HG03571 (cell line): ENCODE results near the gene MTRR.
"Not testable (repeated sequence)": the region's sequence is repeated elsewhere in the genome, so short reads cannot be mapped to it uniquely, and the experiment has no call there.

Experiments
- ATAC-seq: cut with Tn5 transposase; IDR thresholded peaks from one replicate; pipeline ENCODE4 v1.9.1; 2021; ENCODE audit not compliant: unreplicated experiment

The MTRR gene

DNA sequence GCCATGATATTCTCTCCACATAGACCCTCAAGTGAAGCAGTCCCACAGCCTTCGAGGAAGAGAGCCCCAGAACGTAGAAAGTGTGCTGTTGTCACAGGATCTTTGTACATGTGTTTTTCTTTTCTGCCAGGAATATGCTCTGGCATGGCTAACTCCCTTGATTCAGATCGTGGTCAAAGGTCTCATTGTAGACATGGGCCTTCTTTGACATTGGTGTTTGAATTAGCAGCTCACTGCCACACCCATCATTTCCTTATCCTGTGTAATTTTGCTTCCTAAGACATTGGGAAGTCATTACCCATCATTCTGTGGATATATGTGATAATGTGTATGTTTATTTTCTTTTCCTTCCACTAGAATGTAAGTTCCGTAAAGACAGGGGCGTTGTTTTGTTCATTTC lies 25.5 kb downstream of the MTRR start:
- no peak for ATAC-seq

DNA sequence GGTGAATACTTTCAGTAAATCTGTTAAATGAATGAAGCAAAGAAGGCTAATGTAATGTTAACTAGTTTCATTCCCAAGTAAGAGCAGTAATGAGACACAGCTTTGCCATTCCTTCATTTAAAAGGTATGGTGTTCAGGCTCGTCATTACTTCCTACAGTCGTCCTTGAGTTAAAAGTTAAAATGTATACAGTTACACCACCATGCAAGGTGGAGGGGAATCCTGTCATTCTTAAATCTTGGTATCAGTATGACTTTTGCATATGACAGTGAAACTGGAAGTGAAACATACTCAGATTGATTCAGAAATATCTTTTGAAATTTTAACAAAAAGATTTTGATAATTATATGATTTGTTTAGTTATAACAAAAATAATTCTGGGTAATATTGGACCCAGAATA lies 25.9 kb downstream of the MTRR start:
- peak; percentile 93 for ATAC-seq

DNA sequence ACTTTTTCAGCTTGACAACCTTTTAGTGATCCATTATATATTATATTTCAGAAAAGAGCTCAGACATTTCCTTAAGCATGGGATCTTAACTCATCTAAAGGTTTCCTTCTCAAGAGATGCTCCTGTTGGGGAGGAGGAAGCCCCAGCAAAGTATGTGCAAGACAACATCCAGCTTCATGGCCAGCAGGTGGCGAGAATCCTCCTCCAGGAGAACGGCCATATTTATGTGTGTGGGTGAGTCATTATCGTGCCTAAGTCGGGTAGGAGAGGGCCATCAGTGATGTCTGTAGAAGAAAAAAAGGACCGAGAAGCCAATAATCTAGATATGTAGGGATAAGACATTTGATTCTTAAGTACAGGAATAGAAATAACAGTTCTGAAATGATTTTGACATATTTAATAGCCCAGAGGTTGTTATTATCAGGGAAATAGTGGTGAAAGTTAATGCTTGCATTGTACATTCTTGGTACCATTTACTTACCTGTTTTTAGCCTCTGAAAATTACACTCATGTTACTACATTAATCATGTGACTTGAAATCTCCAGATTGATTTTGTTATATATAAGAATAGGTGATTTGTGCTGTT lies 28.2 kb downstream of the MTRR start:
- ATAC-seq: no peak

DNA sequence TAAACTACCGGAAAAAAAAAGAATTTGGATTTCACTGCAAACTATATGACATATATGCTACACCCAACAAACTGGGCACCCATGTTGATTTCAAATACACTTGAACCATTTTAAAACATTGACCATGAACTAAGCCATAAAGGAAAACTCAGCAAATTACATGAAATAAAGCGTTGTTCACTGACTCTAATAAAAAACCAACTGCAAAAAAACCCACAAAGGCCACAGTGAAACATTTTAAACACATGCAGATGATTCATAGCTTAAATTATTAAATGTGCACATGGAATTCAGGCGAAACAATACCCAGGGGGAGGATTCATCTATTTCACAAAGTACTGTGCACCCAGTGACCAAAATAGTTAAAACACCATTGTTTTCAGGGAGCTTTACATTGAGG lies 33.3 kb downstream of the MTRR start:
- ATAC-seq: no peak

DNA sequence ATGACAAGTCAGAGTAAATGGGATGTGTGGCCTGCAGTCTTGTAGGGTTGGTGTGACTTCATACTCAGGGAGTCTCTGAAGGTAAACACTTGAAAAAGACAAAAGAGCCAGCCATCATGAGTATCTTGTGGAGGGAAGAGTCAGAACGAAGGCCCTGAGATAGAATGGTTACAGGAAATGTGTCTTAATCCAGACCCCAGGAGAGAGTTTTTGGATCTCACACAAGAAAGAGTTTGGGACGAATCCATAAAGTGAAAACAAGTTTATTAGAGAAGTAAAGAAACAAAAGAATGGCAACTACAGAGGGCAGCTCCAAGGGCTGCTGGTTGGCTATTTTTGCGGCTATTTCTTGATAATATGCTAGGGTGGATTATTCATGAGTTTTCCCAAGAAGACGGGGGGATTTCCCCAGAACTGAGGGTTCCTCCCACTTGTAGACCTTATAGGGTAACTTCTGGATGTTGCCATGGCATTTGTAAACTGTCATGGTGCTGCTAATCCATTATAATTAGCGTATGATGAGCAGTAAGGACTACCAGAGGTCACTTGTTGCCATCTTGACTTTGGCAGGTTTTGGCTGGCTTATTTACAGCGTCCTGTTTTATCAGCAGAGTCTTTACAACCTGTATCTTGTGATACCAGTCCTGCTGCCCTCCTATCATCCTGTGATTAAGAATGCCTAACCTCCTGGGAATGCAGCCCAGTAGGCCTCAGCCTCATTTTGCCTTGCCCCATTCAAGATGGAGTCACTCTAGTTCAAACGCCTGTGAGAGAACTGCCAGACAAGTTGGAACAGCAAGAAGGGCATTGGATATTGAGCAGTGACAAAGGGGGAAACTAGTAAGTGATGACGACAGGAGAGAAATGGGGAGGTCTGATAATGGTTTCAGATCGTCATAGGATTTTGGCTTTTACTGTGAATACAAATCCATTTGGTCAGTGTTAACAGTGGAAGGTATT lies 34.0 kb downstream of the MTRR start:
- ATAC-seq: no peak

DNA sequence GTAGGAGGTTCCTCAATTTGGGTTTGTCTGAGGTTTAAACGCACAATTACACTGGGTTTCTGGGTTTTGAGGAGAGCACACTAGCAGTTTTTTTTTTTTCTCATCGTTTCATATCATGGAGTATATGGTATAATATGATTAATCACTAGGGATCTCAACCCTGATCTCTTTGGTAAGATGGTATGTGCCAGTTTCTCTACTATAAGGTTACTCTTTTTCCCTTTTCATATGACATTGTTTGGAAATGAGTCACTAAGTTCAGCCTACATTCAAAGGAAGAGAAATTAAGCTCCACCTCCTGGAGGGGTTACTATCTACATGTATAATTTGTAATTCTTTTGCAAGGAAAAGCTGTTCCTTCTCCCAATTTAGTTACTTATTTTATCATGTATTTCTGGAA lies 35.2 kb downstream of the MTRR start:
- ATAC-seq: no peak

DNA sequence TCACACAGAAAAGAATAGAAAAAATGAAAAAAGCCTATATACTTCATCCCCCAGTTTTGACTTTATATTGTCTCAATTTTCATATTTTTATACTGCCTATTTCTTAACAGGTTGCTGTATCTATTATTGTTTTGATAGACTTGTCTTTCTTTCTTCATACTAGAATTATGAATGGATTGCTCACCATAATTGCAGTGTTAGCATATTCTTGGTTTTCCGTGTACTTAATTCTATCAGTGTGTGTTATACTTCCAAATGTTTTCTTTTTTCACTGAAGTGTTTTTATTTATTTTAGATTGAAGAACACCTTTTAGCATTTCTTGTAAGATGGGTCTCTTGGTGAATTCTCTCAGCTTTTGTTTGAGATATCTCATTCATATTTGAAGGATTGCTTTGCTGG lies 38.7 kb downstream of the MTRR start:
- no peak for ATAC-seq

DNA sequence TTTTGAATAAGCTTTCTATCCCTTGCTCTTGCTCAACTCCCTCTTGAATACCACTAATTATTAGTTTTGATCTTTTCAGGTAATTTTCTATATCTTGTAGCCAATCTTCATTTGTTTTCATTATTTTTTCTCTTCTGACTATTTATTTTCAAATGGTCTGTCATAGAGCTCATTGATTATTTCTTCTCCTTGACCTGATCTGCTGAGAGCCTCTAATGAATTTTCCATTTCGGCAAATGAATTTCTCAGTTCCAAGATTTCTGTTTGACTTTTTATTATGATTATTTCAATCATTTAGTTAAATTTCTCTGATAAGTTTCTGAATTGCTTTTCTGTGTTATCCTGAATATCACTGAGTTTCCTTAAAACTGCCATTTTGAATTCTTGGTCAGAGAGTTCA lies 39.4 kb downstream of the MTRR start:
- ATAC-seq: no peak

DNA sequence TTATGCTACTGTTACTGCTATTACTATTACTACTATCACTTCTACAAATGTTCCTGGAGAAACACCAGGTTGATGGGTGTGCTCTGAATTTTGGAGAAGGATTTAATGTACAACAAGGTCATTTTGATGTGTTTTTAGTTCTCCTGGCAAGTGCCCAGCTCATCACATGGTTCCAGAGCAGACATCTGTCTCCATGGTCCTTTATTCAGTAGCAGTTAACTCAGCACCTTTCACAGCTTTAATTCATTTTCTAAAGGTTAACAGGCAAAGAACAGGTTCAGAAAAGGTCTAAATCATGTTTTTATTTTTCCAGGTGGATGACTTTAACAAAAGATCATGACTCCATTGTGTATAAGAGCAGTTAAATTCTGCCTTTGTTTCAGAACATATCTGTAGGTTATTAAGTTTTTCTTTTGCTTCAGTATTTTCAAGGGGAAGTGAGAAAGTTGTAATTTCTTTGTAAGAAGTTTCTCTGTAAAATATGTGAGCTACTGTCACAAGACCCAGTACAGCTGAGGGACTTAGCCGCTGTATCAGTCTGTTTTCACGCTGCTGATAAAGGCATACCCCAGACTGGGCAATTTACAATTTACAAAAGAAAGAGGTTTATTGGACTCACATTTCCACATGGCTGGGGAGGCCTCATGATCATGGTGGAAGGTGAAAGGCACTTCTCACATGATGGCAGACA lies 41.9 kb downstream of the MTRR start:
- peak; percentile 78 for ATAC-seq

DNA sequence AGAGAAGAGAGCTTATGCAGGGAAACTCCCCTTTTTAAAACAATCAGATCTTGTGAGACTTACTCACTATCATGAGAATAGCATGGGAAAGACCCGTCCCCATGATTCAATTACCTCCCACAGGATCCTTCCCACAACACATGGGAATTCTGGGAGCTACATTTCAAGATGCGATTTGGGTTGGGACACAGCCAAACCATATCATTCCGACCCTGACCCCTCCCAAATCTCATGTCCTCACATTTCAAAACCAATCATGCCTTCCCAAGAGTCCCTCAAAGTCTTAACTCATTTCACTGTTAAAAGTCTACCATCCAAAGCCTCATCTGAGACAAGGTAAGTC lies 42.5 kb downstream of the MTRR start:
- not testable (repeated sequence) for ATAC-seq

DNA sequence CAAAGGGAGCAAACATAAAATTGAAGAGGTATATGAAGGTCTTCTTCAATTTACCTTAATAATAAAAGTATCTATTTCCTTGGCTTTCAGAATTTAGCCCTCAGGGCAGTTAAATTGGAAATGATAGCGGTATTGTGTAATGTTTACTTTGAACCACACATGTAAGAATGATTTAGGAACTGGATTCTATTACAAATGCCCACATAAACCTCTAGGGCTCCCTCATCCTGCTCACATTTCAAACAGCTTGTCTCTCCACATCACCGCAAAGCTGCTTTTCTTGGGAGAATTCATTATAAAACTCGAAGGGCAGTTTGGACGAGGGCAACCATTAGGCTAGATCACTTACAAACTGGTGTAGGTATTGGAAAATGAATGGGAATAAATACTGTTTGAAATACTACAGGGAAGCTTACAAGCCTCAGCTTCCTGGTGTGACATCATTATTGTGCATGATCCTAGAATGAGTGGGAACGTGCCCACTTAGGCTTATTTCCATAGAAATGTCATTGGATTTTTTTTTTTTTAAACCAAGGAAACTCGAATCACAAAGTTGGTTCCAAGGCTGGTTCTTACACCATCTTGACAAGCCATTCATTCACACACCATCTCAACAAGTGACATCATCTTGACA lies 47.3 kb downstream of the MTRR start:
- no peak for ATAC-seq

DNA sequence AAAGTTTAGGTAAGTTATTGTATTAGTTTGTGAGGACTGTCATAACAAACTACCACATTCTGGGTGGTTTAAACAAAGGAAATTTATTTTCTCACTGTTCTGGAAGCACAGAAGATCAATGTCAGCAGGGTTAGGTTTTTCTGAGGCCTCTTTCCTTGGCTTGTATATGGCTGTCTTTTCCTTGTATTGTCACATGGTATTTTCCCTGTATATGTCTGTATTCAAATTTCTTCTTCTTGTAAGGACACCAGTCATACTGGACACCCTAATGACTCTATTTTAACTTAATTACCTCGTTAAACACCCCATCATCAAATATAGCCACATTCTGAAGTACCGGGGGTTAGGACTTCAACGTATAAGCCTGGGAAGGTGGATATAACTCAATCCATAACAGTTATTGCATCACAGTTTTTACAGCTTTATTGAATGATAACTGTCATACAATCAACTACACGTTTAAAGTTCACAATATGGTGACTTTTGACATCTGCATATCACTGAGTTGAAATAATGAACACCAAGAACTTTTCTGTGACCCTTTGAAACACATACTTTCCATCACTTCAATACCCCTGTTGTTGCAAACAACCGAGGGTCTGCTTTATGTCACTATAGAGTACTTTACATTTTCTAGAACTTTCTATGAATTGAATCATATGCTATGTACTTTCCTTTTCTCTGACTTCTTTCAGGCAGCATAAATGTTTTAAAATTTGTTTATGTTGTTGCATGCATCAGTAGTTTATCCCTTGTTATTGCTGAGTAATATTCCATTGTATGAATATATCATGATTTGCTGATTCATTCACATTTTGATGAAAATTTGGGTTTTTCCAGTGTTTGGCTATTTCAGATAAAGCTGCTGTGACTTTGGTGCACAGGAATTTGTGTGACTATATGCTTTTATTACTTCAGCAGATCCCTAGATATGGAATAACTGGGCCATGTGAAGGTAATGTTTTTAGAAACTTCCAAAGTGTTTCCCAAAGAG lies 48.5 kb downstream of the MTRR start:
- ATAC-seq: no peak

DNA sequence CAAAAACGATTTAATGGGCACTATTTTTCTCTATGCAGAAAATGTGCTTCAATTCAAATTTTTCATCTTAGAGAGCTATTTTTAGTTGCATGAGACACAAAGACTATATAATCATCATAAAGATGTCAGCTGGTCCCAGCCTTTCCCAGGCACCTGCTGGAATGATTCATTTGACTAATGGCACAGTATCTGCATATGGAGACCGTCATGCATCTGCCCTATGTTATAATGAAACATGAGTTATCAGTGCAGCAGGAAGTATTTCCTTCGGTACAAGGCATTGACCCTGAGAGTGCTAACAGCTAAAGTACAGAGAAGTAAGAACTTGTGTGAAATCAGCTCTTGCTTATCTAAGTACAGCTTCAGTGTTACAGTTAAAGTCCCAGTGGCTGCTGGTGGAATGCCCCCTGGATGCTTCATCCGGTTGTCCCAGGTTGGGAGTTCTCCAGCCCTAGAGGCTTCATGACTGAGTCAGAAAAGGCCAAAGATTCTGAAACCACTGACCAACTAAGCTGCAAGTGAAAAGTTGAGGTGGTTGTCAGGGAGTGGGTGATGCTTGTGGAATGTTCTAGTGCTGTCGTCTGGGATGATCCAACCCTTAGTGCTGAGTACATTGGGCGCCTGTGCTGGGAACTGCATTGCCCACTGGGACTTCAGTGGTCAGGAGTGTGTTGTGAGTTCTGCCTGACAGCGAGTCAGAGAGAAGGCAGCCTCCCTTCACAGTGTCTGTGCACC lies 57.2 kb downstream of the MTRR start:
- no peak for ATAC-seq

DNA sequence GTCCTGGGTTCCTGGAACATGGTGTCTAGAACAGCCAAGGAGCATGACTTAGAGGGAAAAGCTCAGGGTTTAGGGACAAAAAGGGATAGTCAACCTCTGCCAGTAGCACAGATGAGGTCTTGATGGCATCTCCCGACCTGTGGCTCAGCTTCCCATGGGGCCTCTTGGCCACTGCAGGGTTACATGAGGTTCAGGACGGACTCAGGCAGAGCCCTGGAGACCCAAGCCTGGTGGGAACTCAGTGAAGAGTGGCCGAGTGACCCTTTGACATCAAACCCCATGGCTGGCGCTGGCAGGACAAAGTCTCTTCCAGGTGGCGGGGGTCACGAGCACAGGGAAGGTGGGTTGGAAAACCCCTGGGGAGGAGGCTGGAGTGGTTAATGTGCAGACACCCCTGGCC lies 57.8 kb downstream of the MTRR start:
- ATAC-seq: no peak

DNA sequence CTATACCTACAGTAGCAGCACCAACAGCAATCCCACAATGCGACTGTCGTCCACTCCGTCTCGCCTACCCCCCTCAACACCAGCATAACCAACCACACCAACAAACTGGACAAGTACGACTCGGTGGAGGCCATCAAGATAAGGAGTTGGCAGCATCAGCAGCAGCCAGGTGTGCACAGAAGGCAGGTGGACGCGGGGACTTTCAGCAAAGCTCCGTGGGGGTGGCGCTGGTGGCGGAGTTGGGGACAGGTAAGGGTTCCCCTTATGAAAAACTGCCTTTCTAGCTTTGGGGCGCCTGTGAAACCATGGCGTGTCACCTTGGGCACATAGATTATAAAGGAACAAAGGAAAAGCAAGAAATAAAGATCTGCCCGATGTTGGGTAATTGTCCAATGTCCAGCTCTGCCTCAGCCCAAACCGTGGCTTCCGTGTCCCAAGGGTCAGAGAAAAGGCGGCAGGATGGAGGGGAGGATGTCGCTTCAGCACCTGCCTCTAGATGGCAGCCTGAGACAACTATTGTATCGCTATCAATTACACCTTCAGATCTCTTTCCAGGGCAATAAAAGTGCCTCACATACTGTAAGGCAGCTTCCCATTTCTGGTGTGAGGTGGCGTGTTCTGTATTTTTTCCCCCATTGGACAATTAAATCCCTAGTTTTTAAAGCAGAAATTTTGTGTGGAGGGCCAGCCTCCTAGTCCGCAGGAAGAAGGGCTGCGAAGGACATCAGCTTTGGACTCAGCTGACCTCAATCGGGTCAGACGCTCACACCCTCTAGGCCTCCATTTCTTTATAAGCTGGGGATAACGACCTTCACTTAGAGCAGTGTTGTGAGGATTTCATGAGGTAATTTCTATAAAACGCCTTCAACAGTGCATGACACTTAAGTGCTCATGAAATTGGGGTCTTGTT lies 58.8 kb downstream of the MTRR start:
- no peak for ATAC-seq

DNA sequence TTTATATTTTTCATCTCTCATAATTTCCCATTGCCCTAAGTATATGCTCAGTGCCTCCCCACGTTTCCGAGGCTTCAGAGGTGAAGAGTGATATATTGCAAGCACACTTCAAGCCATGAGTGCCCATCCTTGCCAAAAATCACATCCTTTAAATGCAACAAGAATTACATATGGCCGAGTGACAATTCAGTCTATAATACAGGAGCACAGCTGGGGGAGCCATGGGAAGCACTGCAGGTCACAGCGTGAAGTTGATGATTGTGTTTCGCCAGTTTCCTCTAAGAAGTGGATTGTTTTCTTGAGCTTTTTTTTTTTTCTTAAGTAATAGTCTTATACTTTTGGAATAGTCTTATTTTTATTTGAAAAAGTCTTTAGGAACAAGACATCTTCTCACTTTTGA lies 61.1 kb downstream of the MTRR start:
- ATAC-seq: no peak

DNA sequence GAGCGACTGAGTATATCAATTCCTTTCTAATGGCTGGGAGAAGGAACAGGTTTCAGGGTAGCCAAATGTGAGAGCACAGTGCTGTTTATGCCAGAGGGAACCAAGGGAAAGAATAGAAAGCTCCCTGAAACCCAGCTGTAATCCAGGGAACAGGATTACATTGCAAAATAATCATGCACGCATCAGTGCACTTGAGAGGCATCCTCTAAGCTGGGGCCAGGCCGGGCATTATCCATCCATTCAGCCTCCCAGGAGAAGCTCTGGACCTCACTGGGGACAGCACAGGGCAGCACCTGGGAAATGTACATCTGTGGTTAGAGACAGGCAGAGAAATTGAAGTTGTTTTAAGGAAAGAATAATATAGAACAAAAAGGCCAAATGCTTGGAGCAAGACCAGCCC lies 72.7 kb downstream of the MTRR start:
- no peak for ATAC-seq

DNA sequence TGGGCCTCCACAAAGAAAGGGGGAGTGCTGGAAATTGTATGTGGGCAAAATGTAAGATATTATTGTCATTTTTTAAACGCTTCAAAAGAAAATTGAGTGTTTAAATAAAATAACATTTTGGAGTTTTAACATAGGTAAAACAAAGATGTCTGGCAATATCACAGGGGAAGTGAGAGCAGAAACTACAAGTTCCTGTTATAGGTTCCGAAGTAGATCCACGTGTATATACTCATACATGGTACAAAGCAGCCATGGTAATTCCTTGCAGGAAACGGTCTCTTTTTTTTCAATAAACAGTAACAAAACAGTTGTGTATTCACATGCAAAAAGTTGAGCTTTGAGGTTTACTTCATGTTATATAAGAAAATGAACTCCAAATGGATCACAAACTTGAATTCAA lies 78.4 kb downstream of the MTRR start:
- ATAC-seq: no peak
